DND-41 (cell line): ENCODE data around the gene NSD1.
"Not testable (repeated sequence)": the region's sequence is repeated elsewhere in the genome, so short reads cannot be mapped to it uniquely, and the experiment has no call there.

ENCODE experiments used
- ATAC-seq: fragments of 200-7000 bp; cut with Tn5 transposase; 3 replicates; pipeline ENCODE4 v1.9.1; 2021; ENCODE audit warnings: low read depth; ENCODE audit not compliant: insufficient read depth
- DNase-seq: peaks from one replicate; pipeline ENCODE4 v3.0.0-alpha.2; 2020
- H2AFZ ChIP-seq: 2 replicates; pipeline ENCODE4 v1.6.0; 2012; ENCODE audit warnings: low read depth, low read length
- H3K27ac ChIP-seq: 2 replicates; pipeline ENCODE4 v1.5.1; 2012; ENCODE audit warnings: low read length, inconsistent platforms
- H3K27me3 ChIP-seq: fragments of 200-600 bp; sonication (generic); 2 replicates; pipeline ENCODE4 v1.6.0; 2012; ENCODE audit warnings: low read length, mild to moderate bottlenecking, inconsistent platforms; ENCODE audit not compliant: insufficient read depth, poor library complexity
- H3K36me3 ChIP-seq: 2 replicates; pipeline ENCODE4 v1.5.1; 2012; ENCODE audit warnings: low read length, inconsistent platforms; ENCODE audit not compliant: insufficient read depth
- H3K4me1 ChIP-seq: 2 replicates; pipeline ENCODE4 v1.5.1; 2012; ENCODE audit warnings: mild to moderate bottlenecking, low read length; ENCODE audit not compliant: insufficient read depth
- H3K4me2 ChIP-seq: 2 replicates; pipeline ENCODE4 v1.6.0; 2012; ENCODE audit warnings: mild to moderate bottlenecking, moderate library complexity, low read length, inconsistent platforms; ENCODE audit not compliant: insufficient read depth
- H3K4me3 ChIP-seq, 2 experiments: fragments of 200-600 bp in 1 of 2; shearing (Covaris generic) in 1 of 2; 2 replicates each; pipeline ENCODE4 v1.5.1; 2012 to 2016; ENCODE audit warnings: inconsistent platforms in 2 of 2, low read length in 2 of 2, mild to moderate bottlenecking in 2 of 2, low read depth in 1 of 2, moderate library complexity in 1 of 2
- H3K79me2 ChIP-seq: 2 replicates; pipeline ENCODE4 v1.6.0; 2012; ENCODE audit warnings: low read length, inconsistent platforms; ENCODE audit not compliant: insufficient read depth
- H3K9ac ChIP-seq: 2 replicates; pipeline ENCODE4 v1.6.0; 2012; ENCODE audit warnings: low read depth, mild to moderate bottlenecking, inconsistent platforms, low read length, moderate library complexity
- H3K9me3 ChIP-seq: 2 replicates; pipeline ENCODE4 v1.5.1; 2012; ENCODE audit warnings: low read length, moderate library complexity, mild to moderate bottlenecking, inconsistent platforms; ENCODE audit not compliant: insufficient read depth, severe bottlenecking
- H4K20me1 ChIP-seq: 2 replicates; pipeline ENCODE4 v1.6.0; 2012; ENCODE audit warnings: low read length; ENCODE audit not compliant: insufficient read depth
- CTCF ChIP-seq: IDR thresholded peaks from 2 replicates; pipeline ENCODE4 v1.5.1; 2012; ENCODE audit warnings: borderline replicate concordance, low read length, moderate library complexity, mild to moderate bottlenecking; ENCODE audit not compliant: poor library complexity, severe bottlenecking; ENCODE audit errors: extremely low read depth
- EZH2 ChIP-seq: IDR thresholded peaks from 3 replicates; pipeline ENCODE4 v1.6.1; 2012; ENCODE audit warnings: borderline replicate concordance, low read depth, mild to moderate bottlenecking, moderate library complexity, low read length, inconsistent platforms; ENCODE audit not compliant: severe bottlenecking

Gene NSD1

GRCh38 chr5:177142098-177142611, 8.6 kb downstream of the NSD1 start:
- Histone ChIP-seq H3K27me3 (no peaks in the 10 kb centered on the region), H3K79me2 (peaks cover 94% of the 10 kb centered on the region), H3K9ac (no peak overlapping the region), H2AFZ (no peak overlapping the region), H3K36me3 (peaks cover 71% of the 10 kb centered on the region), H3K27ac (no peak overlapping the region), H4K20me1 (peaks cover 21% of the 10 kb centered on the region; the same call in 1 of the 2 replicates), H3K4me3 (no peak overlapping the region), H3K9me3 (no peaks in the 10 kb centered on the region), H3K4me2 (no peak overlapping the region), H3K4me1 (peaks cover 15% of the 10 kb centered on the region)
- DNase-seq (no peak), ATAC-seq (no peak)
- TF ChIP-seq EZH2 (no peak), CTCF (no peak)

DNA sequence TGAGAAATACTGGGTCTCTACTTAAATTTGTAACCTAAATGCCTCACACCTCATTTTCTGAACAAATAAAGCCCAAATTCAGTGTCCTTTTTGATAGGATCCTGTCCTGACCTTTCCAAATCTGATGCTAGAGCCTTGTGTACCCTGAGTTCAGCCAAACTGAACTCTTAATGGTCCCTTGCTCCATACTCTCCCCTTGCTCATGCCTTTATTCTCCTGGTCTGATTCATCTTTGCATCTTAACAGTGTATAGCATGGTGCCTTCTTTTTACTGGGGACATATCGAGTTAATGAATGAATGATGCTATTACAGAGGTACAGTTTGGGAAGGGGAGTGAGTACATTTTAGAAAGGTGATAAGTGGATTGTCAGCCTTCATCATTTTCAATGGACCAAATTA, 9.2 kb downstream of the NSD1 start:
- Histone ChIP-seq H3K79me2 (peaks cover 94% of the 10 kb centered on the region), H3K4me3 (no peak overlapping the region), H4K20me1 (peaks cover 21% of the 10 kb centered on the region; the same call in 1 of the 2 replicates), H3K9me3 (no peaks in the 10 kb centered on the region), H3K4me1 (peaks cover 9% of the 10 kb centered on the region), H3K36me3 (peaks cover 73% of the 10 kb centered on the region), H3K4me2 (no peak overlapping the region), H3K27ac (no peak overlapping the region), H3K27me3 (no peaks in the 10 kb centered on the region), H3K9ac (no peak overlapping the region), H2AFZ (no peak overlapping the region)
- DNase-seq (no peak), ATAC-seq (no peak)
- TF ChIP-seq EZH2, result no peak
- no peak for TF ChIP-seq CTCF

- Histone ChIP-seq H3K4me1 (no peaks in the 10 kb centered on the region), H3K27me3 (no peaks in the 10 kb centered on the region), H3K9ac (no peak overlapping the region), H3K36me3 (peaks cover 78% of the 10 kb centered on the region), H2AFZ (no peak overlapping the region), H3K9me3 (no peaks in the 10 kb centered on the region), H3K4me3 (no peak overlapping the region), H3K27ac (no peak overlapping the region), H3K79me2 (peaks cover 93% of the 10 kb centered on the region), H3K4me2 (no peak overlapping the region), H4K20me1 (peaks cover 7% of the 10 kb centered on the region; the same call in 1 of the 2 replicates)
- ATAC-seq, result no peak
- no peak for DNase-seq
- no peak for TF ChIP-seq CTCF
- no peak for TF ChIP-seq EZH2
Observed at GRCh38 chr5:177146891-177147638, 13.5 kb downstream of the NSD1 start.

GRCh38 chr5:177150061-177150460, 16.5 kb downstream of the NSD1 start:
- not testable (repeated sequence) for H3K4me2 ChIP-seq, H3K4me1 ChIP-seq, ATAC-seq, DNase-seq, H2AFZ ChIP-seq, H4K20me1 ChIP-seq, H3K9me3 ChIP-seq, H3K9ac ChIP-seq, H3K4me3 ChIP-seq, H3K27ac ChIP-seq, H3K27me3 ChIP-seq
- peaks cover 58% of the 10 kb centered on the region for H3K36me3 ChIP-seq
- H3K79me2 ChIP-seq, result peaks cover 91% of the 10 kb centered on the region
